HepG2 (cell line): ENCODE measurements around the gene SAPCD2. TPM values are rescaled to one million over a fixed set of nuclear protein-coding genes. Genes with fewer than 3 reads are reported as not detected.
A peak's percentile ranks its signal among the peaks of the same experiment; 100 is the strongest.

Source experiments
- AHR ChIP-seq: IDR thresholded peaks from 2 replicates; pipeline ENCODE4 v1.6.1; 2018; ENCODE audit warnings: missing genetic modification reagents, missing compliant biosample characterization
- ATF7-NPFF ChIP-seq: sonication (generic); formaldehyde crosslinking; IDR thresholded peaks from 2 replicates; pipeline ENCODE4 v1.8.1; 2023; ENCODE audit warnings: mild to moderate bottlenecking, low read depth, missing genetic modification reagents, moderate library complexity
- CSRNP2 ChIP-seq: sonication (generic); formaldehyde crosslinking; conservative IDR thresholded peaks from 2 replicates; pipeline ENCODE4 v1.8.0; 2022; ENCODE audit warnings: low read depth, missing genetic modification reagents
- DNMT1 ChIP-seq: sonication (generic); formaldehyde crosslinking; IDR thresholded peaks from 2 replicates; pipeline ENCODE4 v1.5.1; 2020; ENCODE audit warnings: mild to moderate bottlenecking, missing genetic modification reagents
- FOXK2 ChIP-seq: fragments of 450-650 bp; IDR thresholded peaks from 2 replicates; pipeline ENCODE4 v1.6.1; 2016
- MAZ ChIP-seq, 2 experiments: sonication (generic) in 1 of 2; formaldehyde crosslinking in 1 of 2; IDR thresholded peaks; 2 replicates each; pipeline versions ENCODE4 v1.5.0 to v1.6.1; 2012 to 2020; ENCODE audit warnings: low read depth in 2 of 2, mild to moderate bottlenecking in 2 of 2, borderline replicate concordance in 1 of 2, improper control_type of control experiment in 1 of 2, low read length in 1 of 2, missing genetic modification reagents in 1 of 2, moderate library complexity in 1 of 2
- MYC ChIP-seq: sonication (generic); formaldehyde crosslinking; IDR thresholded peaks from 2 replicates; pipeline ENCODE4 v1.9.0; 2021; ENCODE audit warnings: missing genetic modification reagents, borderline replicate concordance
- NR2F1 ChIP-seq, 2 experiments: fragments of 450-650 bp in 1 of 2; formaldehyde crosslinking in 1 of 2; IDR thresholded peaks; 2 replicates each; pipeline versions ENCODE4 v1.5.0 to v1.6.1; 2016 to 2020; ENCODE audit warnings: mild to moderate bottlenecking in 1 of 2, missing compliant biosample characterization in 1 of 2, missing genetic modification reagents in 1 of 2, moderate library complexity in 1 of 2
- NR3C1 ChIP-seq: sonication (generic); formaldehyde crosslinking; IDR thresholded peaks from 2 replicates; pipeline ENCODE4 v1.4.0; 2020; ENCODE audit warnings: missing genetic modification reagents
- SRSF1 ChIP-seq: fragments of 200-400 bp; formaldehyde crosslinking; optimal IDR thresholded peaks from 2 replicates; pipeline ENCODE3; 2017; ENCODE audit warnings: mild to moderate bottlenecking, low read depth, low read length, moderate library complexity
- SRSF4 ChIP-seq: fragments of 200-400 bp; formaldehyde crosslinking; IDR thresholded peaks from one replicate; pipeline ENCODE4 v1.6.1; 2018; ENCODE audit warnings: mild to moderate bottlenecking, low read depth, low read length, moderate library complexity; ENCODE audit not compliant: poor library complexity, severe bottlenecking
- THAP11 ChIP-seq: IDR thresholded peaks from 2 replicates; pipeline ENCODE4 v1.6.1; 2016; ENCODE audit warnings: missing biosample characterization, missing genetic modification reagents
- ZBTB2 ChIP-seq: sonication (generic); formaldehyde crosslinking; IDR thresholded peaks from 2 replicates; pipeline ENCODE4 v1.8.0; 2022; ENCODE audit warnings: low read depth, missing genetic modification reagents
- ZMYM3 ChIP-seq: sonication (generic); formaldehyde crosslinking; IDR thresholded peaks from 2 replicates; pipeline ENCODE4 v1.5.1; 2020; ENCODE audit warnings: mild to moderate bottlenecking, missing genetic modification reagents
- ZNF234 ChIP-seq: sonication (generic); formaldehyde crosslinking; conservative IDR thresholded peaks from 2 replicates; pipeline ENCODE4 v1.5.1; 2020; ENCODE audit warnings: mild to moderate bottlenecking, missing genetic modification reagents
- ZNF350 ChIP-seq: sonication (generic); formaldehyde crosslinking; IDR thresholded peaks from 2 replicates; pipeline ENCODE4 v1.4.0; 2020; ENCODE audit warnings: mild to moderate bottlenecking, low read depth, missing genetic modification reagents, borderline replicate concordance
- ZNF557 ChIP-seq: sonication (generic); formaldehyde crosslinking; IDR thresholded peaks from 2 replicates; pipeline ENCODE4 v1.4.0; 2020; ENCODE audit warnings: missing genetic modification reagents
- ZNF629 ChIP-seq: sonication (generic); formaldehyde crosslinking; conservative IDR thresholded peaks from 2 replicates; pipeline ENCODE4 v1.5.0; 2020; ENCODE audit warnings: missing genetic modification reagents
- ZNF746 ChIP-seq: sonication (generic); formaldehyde crosslinking; IDR thresholded peaks from 2 replicates; pipeline ENCODE4 v1.8.0; 2022; ENCODE audit warnings: mild to moderate bottlenecking, missing genetic modification reagents
- ZUFSP ChIP-seq: sonication (generic); formaldehyde crosslinking; IDR thresholded peaks from 2 replicates; pipeline ENCODE4 v1.9.0; 2021; ENCODE audit warnings: missing genetic modification reagents, mild to moderate bottlenecking, borderline replicate concordance
- polyA plus RNA-seq, 8 experiments: library from polyadenylated mRNA; depleted of rRNA in 3 of 8; stranded (reverse) in 7 of 8; unstranded in 1 of 8; fragments of >200 nt; fragmentation: Illumina TruSeq in 4 of 8; extraction: Trizol in 4 of 8; gene quantifications; 2 replicates each; pipeline versions ENCODE4 v1.2.1 to v1.2.3, GENCODE V29; 2011 to 2016; ENCODE audit warnings: low read depth in 4 of 8, missing spikeins in 1 of 8, mixed read lengths in 1 of 8; ENCODE audit not compliant: insufficient read depth in 1 of 8
- total RNA-seq, 5 experiments: library from RNA; depleted of rRNA; stranded (reverse); fragments of >200 nt; fragmentation: Illumina TruSeq; extraction: Trizol; gene quantifications; 2 replicates each; pipeline ENCODE4 v1.2.3, GENCODE V29; 2016; ENCODE audit warnings: low read depth in 1 of 5

Gene SAPCD2
- total and polyA plus RNA-seq, 2 of the 13 experiments (the other 11 are each of a cell fraction or from before 2014, with no cell fraction given): 21.9 to 42.8 TPM

GRCh38 chr9:137029058-137029936 lies 41.1 kb downstream of the SAPCD2 start (continued):
- TF ChIP-seq SRSF4 (no peak), DNMT1 (CRISPR knock-in tag) (no peak), ZNF746 (0 out of 2 replicates have a peak, but pooled peaks have one; percentile 18), MAZ (IDR thresholded peaks at IDR 0.05; ENCODE audit: borderline replicate concordance, low read depth, low read length) (no peak), MAZ (CRISPR knock-in tag; IDR thresholded peaks at IDR 0.05; ENCODE audit: low read depth) (0 out of 2 replicates have a peak, but pooled peaks have one; percentile 4), ATF7-NPFF (peak; percentile 27; the same call in 1 of the 2 replicates), THAP11 (CRISPR knock-in tag) (peak; percentile 36; the same call in 1 of the 2 replicates), ZUFSP (CRISPR knock-in tag) (no peak), ZBTB2 (CRISPR knock-in tag) (no peak), MYC (CRISPR knock-in tag) (0 out of 2 replicates have a peak, but pooled peaks have one; percentile 20), ZNF350 (CRISPR knock-in tag) (0 out of 2 replicates have a peak, but pooled peaks have one; percentile 11), NR3C1 (no peak), ZNF557 (CRISPR knock-in tag) (no peak), ZNF234 (CRISPR knock-in tag) (no peak), SRSF1 (peak; percentile 67), FOXK2 (no peak), ZNF629 (CRISPR knock-in tag) (peak; percentile 83), AHR (CRISPR knock-in tag) (0 out of 2 replicates have a peak, but pooled peaks have one; percentile 13), CSRNP2 (no peak), ZMYM3 (CRISPR knock-in tag) (no peak), NR2F1 (CRISPR knock-in tag; IDR thresholded peaks at IDR 0.05) (peak; percentile 52 to 72; a peak in 2 of 4 replicates)
